HG03565 (cell line): ENCODE measurements around the gene LY6G6F.

Experiments used
- ATAC-seq: cut with Tn5 transposase; IDR thresholded peaks from one replicate; pipeline ENCODE4 v1.9.1; 2021; ENCODE audit warnings: mild to moderate bottlenecking, moderate library complexity; ENCODE audit not compliant: unreplicated experiment

LY6G6F gene

DNA sequence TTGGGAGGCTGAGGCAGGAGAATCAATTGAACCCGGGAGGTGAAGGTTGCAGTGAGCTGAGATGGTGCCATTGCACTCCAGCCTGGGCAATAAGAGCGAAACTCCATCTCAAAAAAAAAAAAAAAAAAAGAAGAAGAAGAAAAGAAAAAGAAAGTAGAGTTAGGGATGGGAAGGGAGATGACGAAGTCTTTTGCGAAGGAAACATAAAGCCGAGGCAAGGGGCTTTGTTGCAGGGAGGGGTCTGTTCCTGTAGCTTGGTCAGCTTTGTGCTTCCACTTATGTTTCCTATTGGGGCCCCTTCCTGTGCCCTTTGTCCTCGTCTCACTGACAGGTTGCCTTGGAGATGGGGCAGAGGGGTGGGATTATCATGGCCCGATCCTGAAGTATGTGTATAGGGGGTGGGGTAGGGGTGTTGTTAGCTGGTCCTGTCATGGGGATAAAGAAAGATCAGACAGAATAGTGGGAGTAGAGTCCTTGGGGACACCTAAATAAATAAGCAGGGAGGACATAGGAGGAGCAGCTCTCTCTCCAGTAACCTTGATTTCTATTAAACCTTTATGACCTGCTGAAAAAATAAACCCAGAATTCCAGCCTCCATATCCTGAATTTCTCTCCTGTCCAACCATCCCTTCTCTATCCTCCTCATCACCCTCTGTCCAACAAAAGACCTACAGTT is 30.8 kb downstream of the LY6G6F start:
- ATAC-seq, result no peak

DNA sequence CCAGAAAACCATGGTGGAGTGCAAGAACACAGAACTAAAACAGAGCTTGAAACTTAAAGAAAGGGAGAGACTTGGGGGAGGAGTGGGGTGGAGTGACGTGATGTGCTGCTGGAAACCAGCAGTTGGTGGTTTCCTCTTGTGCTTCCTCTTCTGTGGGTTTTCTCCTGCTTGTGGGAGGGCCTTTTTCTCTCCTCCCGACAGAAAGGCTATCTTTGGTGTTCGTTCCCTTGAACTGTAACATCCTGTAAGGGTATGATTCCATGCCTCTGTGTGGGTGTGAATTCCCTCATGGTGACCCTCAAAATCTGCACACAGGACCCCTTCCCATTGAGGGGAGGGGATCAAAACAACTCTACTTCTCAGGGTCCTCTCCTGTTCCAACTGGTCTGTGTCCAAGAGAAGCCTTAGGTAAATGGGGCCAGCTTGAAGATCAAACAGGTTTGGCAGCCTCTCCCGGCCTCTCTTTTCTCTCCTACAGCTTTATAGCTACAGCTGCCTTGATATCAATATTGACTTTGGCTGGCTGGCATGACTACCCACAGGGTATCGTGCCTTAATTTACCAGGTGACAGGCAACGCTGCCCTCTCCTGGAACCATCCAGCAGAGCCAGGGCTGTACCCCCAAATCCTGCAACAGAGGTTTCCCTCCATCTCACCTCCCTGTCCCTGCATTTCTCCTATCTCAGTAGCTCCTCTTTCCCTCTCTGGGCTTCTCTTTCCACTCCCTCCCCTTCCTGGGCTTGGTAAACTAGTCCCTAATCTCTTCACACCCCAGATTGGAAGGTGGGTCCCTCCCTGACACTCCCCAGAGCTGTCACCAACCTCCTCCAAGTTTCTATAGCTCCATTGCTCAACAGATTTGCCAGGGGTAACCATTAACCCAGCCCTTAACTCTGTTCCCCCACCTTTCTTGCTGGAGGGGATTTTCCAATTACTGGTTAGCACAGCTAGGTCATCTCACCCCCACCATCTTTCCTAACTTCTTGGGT is 31.6 kb downstream of the LY6G6F start:
- no peak for ATAC-seq

DNA sequence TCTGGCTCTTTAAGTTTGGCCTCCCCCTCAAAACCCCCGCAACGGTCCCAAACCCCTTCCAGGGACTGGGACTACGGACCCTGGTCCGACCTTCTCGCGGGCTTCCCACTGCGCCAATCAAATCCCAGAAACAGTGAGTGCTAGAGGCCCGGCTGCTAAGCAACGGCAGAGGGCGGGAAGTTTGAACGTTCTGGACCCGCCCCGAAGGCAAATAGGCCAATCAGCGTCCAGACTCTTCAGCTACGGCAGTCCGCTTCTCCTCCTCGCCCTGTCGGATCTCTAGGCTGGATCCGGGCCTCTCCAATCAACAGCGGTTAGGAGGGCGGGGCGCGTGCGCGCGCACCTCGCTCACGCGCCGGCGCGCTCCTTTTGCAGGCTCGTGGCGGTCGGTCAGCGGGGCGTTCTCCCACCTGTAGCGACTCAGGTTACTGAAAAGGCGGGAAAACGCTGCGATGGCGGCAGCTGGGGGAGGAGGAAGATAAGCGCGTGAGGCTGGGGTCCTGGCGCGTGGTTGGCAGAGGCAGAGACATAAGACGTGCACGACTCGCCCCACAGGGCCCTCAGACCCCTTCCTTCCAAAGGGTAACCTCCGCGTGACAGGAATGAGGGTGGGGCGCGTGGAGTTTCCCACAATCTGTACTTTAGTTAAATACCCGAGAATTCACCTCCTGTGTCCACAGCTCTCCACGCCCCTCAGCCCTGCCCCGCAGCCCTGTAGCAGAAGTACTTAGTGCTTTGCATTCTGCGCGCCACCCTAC is 33.2 kb downstream of the LY6G6F start, which contains the start of gene MSH5:
Gene MSH5, plus strand, starts transcription at position 367 of the 758 bp plus-strand sequence. CDS start 462 bp downstream, outside the sequence.
- peak; percentile 63 for ATAC-seq

DNA sequence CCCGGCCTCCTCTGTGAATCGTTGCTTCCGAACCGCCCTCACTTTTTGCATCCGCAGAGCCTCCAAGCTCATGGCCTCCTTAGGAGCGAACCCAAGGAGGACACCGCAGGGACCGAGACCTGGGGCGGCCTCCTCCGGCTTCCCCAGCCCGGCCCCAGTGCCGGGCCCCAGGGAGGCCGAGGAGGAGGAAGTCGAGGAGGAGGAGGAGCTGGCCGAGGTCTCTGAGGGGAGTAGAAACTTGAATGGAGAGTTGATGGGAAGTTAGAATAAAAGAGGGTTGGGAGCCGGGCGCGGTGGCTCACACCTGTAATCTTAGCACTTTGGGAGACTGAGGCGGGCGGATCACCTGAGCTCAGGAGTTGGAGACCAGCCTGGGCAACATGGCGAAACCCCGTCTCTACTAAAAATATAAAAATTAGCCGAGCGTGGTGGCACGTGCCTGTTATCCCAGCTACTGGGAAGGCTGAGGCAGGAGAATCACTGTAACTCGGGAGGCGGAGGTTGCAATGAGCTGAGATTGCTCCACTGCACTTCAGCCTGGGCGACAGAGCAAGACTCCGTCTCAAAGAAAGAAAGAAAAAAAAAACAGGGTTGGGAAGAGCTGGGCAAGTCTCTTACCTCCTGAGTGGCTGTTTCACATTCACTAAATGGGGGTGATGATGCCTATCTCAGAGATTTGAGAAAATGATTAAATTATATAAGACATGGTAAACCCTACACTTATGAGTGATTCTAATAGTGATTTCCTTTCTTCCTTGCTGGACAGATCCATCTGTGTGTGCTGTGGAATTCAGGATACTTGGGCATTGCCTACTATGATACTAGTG is 33.9 kb downstream of the LY6G6F start:
- no peak for ATAC-seq

DNA sequence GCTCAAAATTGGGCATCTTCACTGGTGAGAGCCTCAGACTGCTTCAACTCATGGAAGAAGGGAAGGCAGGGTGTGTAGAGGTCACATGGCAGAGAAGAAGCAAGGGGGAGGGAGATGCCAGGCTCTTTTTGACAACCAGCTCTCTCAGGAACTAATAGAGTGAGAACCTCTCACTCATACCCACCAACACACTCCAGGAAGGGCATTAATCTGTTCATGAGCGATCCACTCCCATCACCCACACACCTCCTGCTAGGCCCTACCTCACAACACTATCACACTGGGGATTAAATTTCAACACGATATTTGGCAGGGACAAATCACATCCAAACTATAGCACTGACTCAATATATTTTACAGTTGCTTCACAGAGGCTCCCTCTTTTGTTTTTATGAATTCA is 35.1 kb downstream of the LY6G6F start:
- ATAC-seq, result no peak

DNA sequence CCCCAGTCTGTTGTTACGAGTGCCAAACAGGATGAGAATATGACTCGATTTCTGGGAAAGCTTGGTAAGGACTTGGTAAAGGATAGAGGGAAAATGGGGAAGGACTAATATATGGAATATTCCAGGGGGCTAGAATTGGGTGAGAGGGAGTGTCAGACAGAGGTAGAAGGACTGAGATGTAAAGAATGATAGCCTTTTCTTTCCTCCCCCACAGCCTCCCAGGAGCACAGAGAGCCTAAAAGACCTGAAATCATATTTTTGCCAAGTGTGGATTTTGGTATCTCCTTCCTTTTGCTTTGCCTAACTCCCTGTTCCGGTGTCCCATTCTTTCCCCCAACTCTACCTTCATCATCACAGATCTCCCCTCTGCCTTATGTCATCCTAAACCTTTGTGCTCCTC is 36.2 kb downstream of the LY6G6F start:
- no peak for ATAC-seq

DNA sequence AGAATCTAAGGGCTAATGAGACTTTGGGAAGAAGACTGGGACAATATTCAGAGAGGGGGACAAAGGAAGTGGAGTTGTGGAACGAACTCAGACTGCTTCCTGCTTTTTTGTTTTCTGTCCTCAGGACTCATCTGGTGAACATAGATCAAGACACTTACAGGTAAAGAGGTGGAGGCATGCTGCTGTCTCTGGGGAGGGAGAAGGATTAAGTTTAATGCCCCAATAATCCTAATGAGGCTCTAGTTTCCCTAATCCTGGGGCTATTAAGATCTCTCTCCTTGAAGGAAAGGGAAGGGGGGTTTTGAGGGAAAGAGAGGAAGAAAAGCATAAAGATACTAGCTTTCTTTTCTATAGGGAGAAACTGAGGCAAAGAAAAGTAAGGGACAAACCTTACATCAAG is 37.8 kb downstream of the LY6G6F start:
- ATAC-seq, result no peak

DNA sequence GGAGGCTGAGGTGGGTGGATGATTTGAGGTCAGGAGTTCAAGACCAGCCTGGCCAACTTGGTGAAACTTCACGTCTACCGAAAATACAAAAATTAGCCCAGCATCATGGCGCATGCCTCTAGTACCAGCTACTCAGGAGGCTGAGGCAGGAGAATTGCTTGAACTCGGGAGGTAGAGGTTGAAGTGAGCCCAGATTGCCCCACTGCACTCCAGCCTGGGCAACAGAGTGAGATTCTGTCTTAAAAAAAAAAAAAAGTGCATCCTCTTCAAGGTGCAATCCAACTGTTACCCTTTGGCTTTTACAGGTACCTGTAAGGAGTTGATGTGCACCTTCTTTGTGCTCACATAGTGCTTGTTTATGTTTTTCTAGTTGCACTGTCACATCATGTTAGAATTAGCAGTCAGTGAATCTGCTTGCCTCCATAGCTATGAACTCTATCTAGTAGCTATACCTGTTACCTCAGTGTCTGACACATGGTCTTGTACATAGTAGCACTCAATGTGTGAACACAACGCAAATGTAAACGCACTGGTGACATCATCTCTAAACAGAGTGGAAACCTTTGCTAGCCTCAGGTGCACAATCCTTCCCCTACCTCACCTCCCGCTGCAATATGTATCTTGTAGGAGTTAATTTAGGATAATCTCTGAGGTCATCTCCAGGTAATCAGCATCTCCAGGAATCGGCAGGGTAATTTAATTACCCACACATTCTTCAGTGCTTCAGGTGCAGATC is 42.8 kb downstream of the LY6G6F start:
- no peak for ATAC-seq

DNA sequence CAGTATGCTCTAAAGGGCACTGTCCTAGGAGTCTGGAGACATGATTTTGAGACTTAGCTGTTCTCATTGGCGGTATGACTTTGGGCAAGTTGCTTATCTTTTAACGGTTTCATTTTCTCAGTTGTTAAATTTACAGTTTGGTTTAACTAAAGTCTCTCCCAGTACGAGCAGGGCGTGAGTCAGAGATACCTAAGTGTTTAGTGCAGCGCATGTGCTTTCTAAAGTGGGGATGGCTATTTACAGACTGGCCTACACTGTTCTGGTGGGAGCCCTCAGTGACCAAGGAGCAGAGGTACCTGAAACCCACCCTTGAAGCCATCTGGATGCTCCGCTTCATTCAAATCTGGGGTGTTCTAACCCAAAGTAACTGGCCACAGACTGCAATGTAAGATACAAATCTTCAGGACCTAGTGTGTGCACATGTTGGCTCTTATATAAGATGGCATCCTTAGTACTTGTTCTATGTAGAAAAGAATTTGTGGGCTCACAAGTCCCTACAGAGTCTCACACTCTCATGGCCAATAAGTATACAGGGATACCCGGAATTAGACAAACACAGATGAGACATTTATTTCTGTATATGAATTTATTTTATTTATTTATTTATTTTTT is 43.9 kb downstream of the LY6G6F start:
- no peak for ATAC-seq

DNA sequence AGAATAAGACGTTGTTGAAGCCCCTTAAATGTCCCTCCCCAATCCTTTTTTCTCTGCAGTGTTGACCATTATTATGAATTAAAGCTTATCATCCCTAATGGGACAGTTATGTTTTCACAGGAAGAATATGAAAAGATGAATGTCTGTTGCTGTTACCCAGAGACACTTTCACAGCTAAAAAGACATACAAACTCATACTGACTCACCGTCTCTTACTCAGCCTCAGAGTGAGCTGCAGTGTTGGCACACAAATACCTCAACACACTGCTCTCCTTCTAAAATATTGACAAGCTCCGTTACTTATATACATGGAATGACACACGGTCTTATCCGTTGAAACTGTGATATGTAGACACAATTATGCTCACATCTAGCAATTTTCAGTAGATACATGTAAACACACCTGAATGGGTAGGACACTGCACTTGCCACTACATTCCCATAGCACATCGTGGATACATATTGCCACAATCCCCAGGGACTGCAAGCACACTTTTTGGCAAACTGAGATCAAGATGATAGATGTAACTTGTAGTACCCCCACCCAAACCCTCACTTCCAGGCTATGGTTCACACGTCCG is 46.2 kb downstream of the LY6G6F start:
- ATAC-seq, result no peak

DNA sequence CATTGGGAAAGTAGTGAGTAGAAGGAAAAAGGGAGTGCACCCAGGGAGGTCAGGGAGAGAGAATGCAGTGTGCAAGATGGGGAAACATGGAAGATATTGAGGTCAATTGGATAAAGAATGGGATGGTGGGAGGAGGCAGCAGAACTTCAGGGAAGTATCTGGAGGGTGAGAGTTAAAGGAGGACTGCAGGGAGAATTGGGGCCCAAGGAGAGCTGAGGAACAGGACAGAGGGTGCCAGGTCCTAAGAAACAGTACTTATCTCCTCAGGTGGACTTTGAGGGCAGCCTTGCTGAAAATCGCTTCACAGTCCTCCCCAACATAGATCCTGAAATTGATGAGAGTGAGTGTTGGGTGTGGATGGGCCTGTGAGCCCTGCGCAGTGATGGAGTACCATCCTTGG is 51.6 kb downstream of the LY6G6F start:
- ATAC-seq, result no peak
